Lower leg skin (tissue), 3 donors: ENCODE data around the gene CSN1S1.

Experiments
- CTCF ChIP-seq, 3 donors: fragments of 450-650 bp; IDR thresholded peaks; one replicate each; pipeline ENCODE4 v1.5.1; 2016; ENCODE audit warnings: antibody characterized with exemption in 3 of 3, mild to moderate bottlenecking in 3 of 3, moderate library complexity in 2 of 3
- POLR2A ChIP-seq, 2 donors: fragments of 450-650 bp; IDR thresholded peaks; one replicate each; pipeline ENCODE4 v1.6.1; 2016 to 2017; ENCODE audit warnings: antibody characterized with exemption in 2 of 2, mild to moderate bottlenecking in 1 of 2, moderate library complexity in 1 of 2

- TF ChIP-seq CTCF (IDR thresholded peaks at IDR 0.05) = no peak
- TF ChIP-seq POLR2A (IDR thresholded peaks at IDR 0.05) = no peak
Observed at GRCh38 chr4:69974631-69975030, 43.8 kb downstream of the CSN1S1 start.
